CD4-positive, alpha-beta T cell treated with Interleukin-4 for 1 hour (primary cell): Measurements from ENCODE around the gene C4A.
"Not testable (repeated sequence)": the region's sequence is repeated elsewhere in the genome, so short reads cannot be mapped to it uniquely, and the experiment has no call there.

Experiments
- DNase-seq, 2 donors: peaks; one replicate each; pipeline ENCODE4 v3.0.0-alpha.2; 2020 to 2022

Gene C4A

GRCh38 chr6:31980998-31981397 is 859 bp upstream of the C4A start:
- not testable (repeated sequence) for DNase-seq

DNA sequence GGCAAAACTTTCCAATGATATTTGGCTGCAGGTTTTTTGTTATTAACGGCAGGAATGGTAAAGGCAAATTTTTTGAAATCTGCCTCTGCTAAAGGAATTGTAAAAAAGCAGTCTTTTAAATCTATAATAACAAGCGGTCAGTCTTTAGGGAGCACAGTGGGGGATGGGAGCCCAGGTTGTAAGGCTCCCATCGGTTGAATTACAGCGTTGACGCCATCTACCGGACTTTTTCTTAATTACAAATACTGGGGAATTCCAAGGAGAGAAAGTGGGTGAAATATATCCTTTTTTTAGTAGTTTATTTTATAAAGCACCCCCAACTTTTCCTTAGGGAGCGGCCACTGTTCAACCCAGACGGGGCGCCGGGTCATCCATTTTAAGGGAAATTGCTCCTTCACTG is 7.5 kb downstream of the C4A start:
- DNase-seq = not testable (repeated sequence)

GRCh38 chr6:31994421-31994820 is 12.6 kb downstream of the C4A start:
- not testable (repeated sequence) for DNase-seq

GRCh38 chr6:31996385-31996784 is 14.5 kb downstream of the C4A start:
- not testable (repeated sequence) for DNase-seq

DNA sequence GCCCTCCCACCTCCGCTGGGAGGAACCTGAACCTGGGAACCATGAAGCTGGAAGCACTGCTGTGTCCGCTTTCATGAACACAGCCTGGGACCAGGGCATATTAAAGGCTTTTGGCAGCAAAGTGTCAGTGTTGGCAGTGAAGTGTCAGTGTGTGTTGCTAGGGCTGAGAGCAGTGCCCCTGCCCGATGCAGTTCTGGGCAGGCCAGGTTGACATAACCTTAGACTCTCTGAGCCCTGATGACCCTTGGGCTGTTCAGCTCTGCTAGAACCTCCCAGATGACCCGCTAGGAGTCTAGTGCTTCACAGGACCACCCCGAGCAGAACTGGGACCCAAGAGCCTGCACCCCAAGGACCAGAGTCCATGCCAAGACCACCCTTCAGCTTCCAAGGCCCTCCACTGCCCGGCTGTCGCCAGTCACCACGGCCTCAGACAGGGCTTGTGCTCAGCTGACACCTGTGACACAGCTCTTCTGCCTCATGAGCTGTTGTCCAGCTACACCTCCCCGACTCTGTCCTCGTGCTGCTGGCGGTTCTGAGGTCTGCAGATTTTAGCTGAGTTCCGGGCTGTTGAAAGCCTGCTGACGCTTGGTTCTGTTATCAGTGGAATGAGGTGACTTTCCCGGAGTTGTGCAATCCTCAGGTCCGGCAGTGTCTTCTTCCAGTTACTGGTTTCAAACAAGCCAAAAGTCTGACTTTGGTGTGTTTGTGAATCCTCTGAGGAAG is 20.9 kb downstream of the C4A start:
- DNase-seq = not testable (repeated sequence)

DNA sequence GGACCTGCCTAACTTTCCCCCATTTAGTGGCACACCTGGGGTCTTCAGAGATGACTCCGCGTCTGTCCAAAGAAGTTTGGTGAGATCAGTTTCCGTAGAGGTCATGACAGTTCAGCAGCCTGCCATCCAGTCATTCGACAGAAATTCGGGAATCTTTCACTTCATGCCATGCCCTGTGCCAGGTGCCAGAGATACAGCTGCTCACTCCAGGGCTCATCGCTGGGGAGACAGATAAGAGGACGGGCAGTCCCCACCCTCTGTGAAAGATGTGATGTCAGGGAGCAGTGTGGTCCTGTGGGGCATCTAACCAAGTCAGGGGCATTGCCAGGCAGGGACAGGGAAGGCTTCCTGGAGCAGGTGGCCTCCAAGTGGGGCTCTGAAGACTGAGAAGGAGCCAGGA is 21.4 kb downstream of the C4A start:
- DNase-seq = not testable (repeated sequence)

DNA sequence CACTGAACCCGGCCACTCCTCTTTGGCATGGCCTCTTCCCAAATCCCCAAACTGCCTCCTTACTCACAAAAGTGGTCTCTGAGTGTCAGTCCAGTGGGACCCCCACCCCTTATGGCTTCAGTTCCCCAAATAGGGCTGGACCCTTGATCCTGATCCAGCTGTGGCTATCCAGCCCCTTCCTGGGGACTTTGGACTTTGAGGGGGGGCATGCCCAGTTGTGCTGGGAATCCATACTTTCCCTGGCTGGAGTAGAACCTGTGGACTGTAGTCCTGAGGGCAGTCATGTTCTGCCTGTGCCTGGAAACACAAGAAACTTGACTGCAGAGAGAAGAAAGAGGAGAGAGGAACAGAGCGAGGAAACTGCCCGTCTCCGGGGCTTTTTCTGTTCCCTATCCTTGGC is 22.5 kb downstream of the C4A start:
- not testable (repeated sequence) for DNase-seq

DNA sequence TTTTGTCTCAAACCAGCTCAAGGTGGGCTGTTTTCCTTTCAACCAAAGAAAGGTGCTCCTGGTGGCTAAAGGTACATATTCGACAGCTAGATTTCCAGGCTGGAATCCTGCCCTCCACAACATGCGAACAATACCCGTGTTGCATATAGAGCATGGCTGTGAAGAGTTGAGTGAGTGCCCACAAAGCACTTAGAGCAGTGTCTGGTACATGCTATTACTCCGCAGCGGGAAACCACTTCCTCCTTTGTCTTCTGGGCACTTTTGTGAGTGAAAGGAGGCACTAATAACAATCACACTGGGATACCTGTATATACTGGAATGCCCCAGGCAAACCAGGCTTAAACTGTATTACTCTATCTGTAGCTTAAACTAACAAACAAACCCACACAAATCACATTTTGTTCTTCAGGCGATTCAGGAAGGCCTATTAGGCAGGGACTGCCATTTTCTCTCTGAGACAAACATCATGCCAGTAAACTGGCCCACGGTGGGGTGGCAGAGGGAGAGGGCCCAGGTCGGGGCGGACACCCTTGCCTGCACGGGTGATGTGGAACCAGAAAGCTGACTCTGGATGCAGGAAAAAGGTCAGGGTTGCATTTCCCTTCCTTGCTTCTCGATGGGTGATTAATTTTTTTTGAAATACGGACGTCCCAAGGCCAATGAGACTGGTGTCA is 23.1 kb downstream of the C4A start:
- DNase-seq = not testable (repeated sequence)

GRCh38 chr6:32005538-32005880 is 23.7 kb downstream of the C4A start:
- not testable (repeated sequence) for DNase-seq

DNA sequence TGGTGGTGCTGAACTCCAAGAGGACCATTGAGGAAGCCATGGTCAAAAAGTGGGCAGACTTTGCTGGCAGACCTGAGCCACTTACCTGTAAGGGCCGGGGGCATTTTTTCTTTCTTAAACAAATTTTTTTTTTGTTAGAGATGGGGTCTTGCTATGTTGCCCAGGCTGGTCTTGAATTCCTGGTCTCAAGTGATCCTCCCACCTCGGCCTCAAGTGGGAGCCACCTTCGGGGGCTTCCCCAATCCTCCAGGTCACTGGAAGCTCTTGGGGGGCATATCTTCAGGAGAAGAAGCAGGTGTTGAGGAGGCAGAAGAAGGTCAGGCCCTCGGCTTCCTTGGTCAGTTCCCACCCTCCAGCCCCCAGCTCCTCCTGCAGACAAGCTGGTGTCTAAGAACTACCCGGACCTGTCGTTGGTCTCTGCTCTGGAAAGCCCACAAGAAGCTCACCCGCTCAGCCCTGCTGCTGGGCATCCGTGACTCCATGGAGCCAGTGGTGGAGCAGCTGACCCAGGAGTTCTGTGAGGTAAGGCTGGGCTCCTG is 24.2 kb downstream of the C4A start:
- DNase-seq = not testable (repeated sequence)

DNA sequence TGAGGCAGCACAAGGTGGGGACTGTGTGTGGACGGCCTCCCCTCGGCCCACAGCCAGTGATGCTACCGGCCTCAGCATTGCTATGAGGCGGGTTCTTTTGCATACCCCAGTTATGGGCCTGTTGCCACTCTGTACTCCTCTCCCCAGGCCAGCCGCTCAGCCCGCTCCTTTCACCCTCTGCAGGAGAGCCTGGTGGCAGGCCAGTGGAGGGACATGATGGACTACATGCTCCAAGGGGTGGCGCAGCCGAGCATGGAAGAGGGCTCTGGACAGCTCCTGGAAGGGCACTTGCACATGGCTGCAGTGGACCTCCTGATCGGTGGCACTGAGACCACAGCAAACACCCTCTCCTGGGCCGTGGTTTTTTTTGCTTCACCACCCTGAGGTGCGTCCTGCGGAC is 25.2 kb downstream of the C4A start:
- not testable (repeated sequence) for DNase-seq

DNA sequence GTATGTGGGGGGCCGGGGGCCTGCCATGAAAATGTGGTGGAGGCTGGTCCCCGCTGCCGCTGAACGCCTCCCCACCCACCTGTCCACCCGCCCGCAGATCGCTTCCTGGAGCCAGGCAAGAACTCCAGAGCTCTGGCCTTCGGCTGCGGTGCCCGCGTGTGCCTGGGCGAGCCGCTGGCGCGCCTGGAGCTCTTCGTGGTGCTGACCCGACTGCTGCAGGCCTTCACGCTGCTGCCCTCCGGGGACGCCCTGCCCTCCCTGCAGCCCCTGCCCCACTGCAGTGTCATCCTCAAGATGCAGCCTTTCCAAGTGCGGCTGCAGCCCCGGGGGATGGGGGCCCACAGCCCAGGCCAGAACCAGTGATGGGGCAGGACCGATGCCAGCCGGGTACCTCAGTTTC is 26.2 kb downstream of the C4A start:
- not testable (repeated sequence) for DNase-seq

DNA sequence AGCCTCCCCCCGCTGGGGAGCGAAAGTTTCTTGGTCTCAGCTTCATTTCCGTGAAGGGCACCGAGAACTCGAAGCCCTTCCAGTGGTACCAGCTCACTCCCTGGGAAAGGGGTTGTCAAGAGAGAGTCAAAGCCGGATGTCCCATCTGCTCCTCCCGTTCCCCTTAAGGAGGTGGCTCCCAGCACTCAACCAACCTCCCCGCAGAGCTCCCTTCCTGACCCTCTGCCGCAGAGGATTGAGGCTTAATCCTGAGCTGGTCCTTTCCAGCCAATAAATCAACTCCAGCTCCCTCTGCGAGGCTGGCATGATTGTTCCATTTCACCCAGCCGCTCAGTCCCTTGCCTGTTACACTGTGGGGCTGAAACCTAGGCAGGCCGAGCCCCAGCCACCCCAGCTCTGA is 26.8 kb downstream of the C4A start:
- DNase-seq = not testable (repeated sequence)

GRCh38 chr6:32009537-32009936 is 27.7 kb downstream of the C4A start:
- not testable (repeated sequence) for DNase-seq

DNA sequence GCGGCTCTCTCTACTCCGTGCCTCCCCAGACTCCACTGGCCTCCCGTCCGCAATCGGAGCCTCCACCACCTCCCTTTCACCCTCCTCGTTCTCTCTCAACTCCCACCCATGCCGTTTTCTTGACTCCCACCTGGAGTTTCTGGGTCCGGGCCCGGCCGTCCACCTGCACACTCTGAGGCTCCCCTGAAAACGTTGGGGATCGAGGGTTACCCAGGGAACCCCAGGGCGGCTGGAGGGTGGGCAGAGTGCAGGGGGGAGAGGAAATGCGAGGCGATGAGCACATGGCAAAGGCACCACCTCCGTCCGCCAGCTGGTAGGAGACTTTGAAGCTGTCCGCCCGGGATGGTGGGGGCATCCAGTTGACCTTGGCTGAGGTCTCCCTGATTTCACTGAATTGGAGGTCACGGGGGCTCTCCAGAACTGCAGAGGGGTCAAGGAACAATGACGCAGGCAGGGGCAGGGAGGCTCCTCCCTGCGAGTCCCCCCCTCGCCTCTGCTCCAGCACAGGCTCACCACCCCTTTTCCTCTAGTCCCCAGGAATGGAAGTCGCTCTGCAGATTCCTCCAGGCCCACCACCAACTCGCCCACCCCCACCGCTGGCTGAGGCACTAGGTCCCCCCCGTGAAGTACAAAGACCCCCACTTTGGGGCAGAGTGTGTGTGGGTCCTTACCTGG is 29.1 kb downstream of the C4A start:
- DNase-seq = not testable (repeated sequence)

- DNase-seq = not testable (repeated sequence)
These were observed 31.2 kb downstream of the C4A start for GRCh38 chr6:32012941-32013617.

DNA sequence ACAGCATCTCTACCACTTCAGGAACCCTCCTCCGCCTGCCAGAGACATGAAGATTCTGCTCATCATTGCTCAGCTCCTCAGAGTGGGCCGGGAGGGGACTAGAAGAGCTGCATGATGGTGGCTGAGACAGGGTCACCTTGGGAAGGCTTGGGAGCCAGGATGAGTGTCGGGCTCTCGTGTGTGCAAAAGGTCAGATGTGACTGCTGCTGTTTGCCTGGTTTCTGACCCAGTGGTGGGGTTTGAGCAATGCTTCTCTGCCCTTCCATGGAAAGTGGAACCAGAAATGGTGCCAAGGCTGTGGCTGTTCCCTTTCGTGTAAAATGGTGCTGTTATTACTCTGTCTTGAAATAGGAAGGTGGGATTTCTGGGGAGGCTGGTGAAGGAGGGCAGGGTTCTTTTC is 31.9 kb downstream of the C4A start:
- not testable (repeated sequence) for DNase-seq

DNA sequence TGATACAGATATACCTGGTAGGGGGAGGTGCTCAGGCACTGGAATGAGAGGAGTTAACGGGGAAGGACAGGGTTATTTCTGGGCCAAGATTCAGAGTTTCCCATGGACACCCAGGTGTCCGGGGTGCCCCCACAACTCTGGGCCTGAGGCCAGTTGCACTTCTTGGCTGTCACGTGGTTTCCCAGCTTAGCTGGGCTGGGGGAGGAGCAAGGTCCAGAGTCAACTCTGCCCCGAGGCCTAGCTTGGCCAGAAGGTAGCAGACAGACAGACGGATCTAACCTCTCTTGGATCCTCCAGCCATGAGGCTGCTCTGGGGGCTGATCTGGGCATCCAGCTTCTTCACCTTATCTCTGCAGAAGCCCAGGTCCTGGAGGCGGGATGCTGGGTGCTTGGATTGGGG is 32.7 kb downstream of the C4A start, which contains the start of gene C4B:
Gene C4B, plus strand, starts transcription at position 249 of the 400 bp plus-strand sequence. Its CDS starts 51 bp downstream, at position 300.
- not testable (repeated sequence) for DNase-seq

DNA sequence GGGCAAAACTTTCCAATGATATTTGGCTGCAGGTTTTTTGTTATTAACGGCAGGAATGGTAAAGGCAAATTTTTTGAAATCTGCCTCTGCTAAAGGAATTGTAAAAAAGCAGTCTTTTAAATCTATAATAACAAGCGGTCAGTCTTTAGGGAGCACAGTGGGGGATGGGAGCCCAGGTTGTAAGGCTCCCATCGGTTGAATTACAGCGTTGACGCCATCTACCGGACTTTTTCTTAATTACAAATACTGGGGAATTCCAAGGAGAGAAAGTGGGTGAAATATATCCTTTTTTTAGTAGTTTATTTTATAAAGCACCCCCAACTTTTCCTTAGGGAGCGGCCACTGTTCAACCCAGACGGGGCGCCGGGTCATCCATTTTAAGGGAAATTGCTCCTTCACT is 40.2 kb downstream of the C4A start:
- DNase-seq = not testable (repeated sequence)

- DNase-seq = not testable (repeated sequence)
These were observed 46.8 kb downstream of the C4A start for GRCh38 chr6:32028631-32029030.

DNA sequence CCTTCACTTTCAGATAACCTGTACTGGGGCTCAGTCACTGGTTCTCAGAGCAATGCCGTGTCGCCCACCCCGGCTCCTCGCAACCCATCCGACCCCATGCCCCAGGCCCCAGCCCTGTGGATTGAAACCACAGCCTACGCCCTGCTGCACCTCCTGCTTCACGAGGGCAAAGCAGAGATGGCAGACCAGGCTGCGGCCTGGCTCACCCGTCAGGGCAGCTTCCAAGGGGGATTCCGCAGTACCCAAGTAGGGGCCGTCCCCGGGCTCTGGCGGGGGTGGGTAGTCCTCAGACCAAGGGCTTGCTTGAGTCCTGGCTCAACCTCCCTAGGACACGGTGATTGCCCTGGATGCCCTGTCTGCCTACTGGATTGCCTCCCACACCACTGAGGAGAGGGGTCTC is 47.7 kb downstream of the C4A start:
- DNase-seq = not testable (repeated sequence)

GRCh38 chr6:32035283-32036013 is 53.6 kb downstream of the C4A start:
- DNase-seq = not testable (repeated sequence)
